Uterus (tissue), 2 donors: ENCODE measurements around the gene ECI1.

Experiments used
- POLR2A ChIP-seq, 2 donors: fragments of 450-650 bp; IDR thresholded peaks; one replicate each; pipeline ENCODE4 v1.6.1; 2016; ENCODE audit warnings: antibody characterized with exemption in 2 of 2, mild to moderate bottlenecking in 1 of 2, moderate library complexity in 1 of 2
- TF ChIP-seq, protein P1 (sequence below), 4 experiments: fragments of 200-600 bp in 2 of 4; fragments of 450-650 bp in 2 of 4; sonication (generic) in 2 of 4; IDR thresholded peaks; one replicate each; pipeline ENCODE4 v1.5.1; 2016 to 2019; ENCODE audit warnings: antibody characterized with exemption in 4 of 4, mild to moderate bottlenecking in 2 of 4, moderate library complexity in 1 of 4

DNA sequence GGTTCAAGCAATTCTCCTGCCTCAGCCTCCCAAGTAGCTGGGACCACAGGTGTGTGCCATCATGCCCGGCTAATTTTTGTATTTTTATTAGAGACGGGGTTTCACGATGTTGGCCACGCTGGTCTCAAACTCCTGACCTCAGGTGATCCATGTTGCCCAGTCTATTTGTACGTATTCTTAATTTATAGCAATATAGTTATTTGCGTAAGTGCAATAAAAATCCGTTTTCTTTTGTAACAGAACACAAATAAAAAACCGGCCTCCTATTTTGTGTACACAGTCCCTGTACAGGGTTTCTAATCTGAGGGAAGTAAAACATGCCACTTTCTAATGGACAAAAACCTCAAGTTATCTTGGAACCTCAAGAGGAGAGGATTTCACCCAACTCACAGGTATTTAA is 8.9 kb upstream of the ECI1 start:
- TF ChIP-seq, protein P1, sequence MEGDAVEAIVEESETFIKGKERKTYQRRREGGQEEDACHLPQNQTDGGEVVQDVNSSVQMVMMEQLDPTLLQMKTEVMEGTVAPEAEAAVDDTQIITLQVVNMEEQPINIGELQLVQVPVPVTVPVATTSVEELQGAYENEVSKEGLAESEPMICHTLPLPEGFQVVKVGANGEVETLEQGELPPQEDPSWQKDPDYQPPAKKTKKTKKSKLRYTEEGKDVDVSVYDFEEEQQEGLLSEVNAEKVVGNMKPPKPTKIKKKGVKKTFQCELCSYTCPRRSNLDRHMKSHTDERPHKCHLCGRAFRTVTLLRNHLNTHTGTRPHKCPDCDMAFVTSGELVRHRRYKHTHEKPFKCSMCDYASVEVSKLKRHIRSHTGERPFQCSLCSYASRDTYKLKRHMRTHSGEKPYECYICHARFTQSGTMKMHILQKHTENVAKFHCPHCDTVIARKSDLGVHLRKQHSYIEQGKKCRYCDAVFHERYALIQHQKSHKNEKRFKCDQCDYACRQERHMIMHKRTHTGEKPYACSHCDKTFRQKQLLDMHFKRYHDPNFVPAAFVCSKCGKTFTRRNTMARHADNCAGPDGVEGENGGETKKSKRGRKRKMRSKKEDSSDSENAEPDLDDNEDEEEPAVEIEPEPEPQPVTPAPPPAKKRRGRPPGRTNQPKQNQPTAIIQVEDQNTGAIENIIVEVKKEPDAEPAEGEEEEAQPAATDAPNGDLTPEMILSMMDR (IDR thresholded peaks at IDR 0.05), result no peak
- TF ChIP-seq POLR2A (IDR thresholded peaks at IDR 0.05), result no peak
